HT1080 (cell line): ENCODE results near the gene PDLIM4. TPM values are rescaled to one million over a fixed set of nuclear protein-coding genes. Genes with fewer than 3 reads are reported as not detected.
A peak's percentile ranks its signal among the peaks of the same experiment; 100 is the strongest.

ENCODE experiments used
- DNase-seq: peaks from one replicate; pipeline ENCODE4 v3.0.0-alpha.2; 2015; ENCODE audit warnings: low read depth
- total RNA-seq: library from RNA; depleted of rRNA; stranded (reverse); fragments of >200 nt; shearing (Covaris generic); gene quantifications from 2 replicates; pipeline ENCODE4 v1.2.3, GENCODE V29; 2014

The PDLIM4 gene
- total RNA-seq, 1 experiment from 2014 or later: not detected

GRCh38 chr5:132253452-132254320 is 3.8 kb upstream of the PDLIM4 start:
- DNase-seq: no peak

- DNase-seq: no peak
These were observed 3.0 kb upstream of the PDLIM4 start for GRCh38 chr5:132254321-132254977.

DNA sequence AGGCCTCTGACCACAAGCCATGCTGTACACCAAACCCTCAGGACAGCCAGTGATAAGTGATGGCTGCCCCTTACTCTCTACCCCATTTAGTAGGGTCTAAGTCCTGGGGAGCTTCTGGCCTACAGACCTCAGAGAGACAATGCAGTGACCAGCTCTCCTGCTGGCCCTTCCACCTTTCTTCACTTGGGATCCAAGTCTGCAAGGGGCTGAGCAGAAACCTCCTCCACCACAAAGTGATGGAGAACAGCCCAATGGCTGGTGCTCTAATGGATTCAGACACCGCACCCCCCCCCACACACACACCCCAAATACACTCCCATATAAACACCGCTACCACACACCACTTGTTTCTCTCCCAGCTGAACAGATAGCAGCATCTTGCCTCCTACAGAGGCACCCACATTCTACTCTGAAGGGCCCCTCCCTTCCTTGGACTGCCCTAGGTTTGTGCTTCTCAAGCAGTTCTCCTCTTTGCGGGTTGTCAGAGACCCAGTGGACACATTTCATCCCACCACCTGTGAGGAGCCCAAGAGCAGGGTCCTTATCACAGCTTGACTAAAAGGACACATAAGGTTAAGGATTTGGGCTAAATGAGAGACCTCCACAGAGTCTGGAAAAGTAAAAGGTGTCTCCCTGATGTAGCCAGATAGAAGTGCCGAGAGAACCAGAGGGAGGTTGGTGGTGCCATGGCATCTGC is 1.3 kb upstream of the PDLIM4 start:
- DNase-seq: no peak

DNA sequence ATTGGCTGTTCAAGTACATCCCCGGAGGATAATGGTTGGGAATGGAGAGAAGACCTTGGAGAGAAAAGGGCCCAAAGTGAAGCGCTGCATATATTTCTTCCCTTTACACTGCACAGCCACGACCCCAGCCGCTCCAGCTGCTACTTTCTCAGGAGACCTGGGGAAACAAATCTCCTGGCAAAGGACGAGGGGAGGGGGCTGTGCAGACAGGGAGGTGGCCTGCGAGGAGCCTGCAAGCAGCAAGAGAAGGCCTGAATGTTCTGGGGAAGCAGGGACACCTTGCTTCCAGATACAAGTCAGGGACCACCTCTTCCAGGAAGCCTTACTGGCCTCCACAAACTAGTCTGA is 739 bp upstream of the PDLIM4 start:
- DNase-seq: no peak

- no peak for DNase-seq
These were observed 889 bp downstream of the PDLIM4 start for GRCh38 chr5:132258102-132259068.

GRCh38 chr5:132259069-132259851 is 1.8 kb downstream of the PDLIM4 start:
- no peak for DNase-seq

- DNase-seq: peak; percentile 76
These were observed 2.6 kb downstream of the PDLIM4 start for GRCh38 chr5:132260051-132260450.

GRCh38 chr5:132260714-132261551 is 3.4 kb downstream of the PDLIM4 start:
- DNase-seq: peak; percentile 97

GRCh38 chr5:132261881-132262845 is 4.7 kb downstream of the PDLIM4 start:
- no peak for DNase-seq

GRCh38 chr5:132262882-132263547 is 5.5 kb downstream of the PDLIM4 start:
- no peak for DNase-seq

GRCh38 chr5:132263548-132264261 is 6.2 kb downstream of the PDLIM4 start:
- DNase-seq: peak; percentile 92

- no peak for DNase-seq
These were observed 7.2 kb downstream of the PDLIM4 start for GRCh38 chr5:132264546-132265335.

GRCh38 chr5:132265336-132266030 is 8.0 kb downstream of the PDLIM4 start:
- DNase-seq: peak; percentile 96

- no peak for DNase-seq
These were observed 8.7 kb downstream of the PDLIM4 start for GRCh38 chr5:132266031-132266835.

GRCh38 chr5:132266836-132267160 is 9.3 kb downstream of the PDLIM4 start:
- DNase-seq: no peak
